Pancreas (tissue), 10 donors: ENCODE data around the gene PRND. TPM values are rescaled to one million over a fixed set of nuclear protein-coding genes. Genes with fewer than 3 reads are reported as not detected.
"Not testable (repeated sequence)": the region's sequence is repeated elsewhere in the genome, so short reads cannot be mapped to it uniquely, and the experiment has no call there.

Experiments used
- ATAC-seq, 4 donors: fragments of 200-7000 bp; cut with Tn5 transposase; one replicate each; pipeline versions ENCODE4 v1.8.0 to v1.9.1; 2020; ENCODE audit warnings: mild to moderate bottlenecking in 4 of 4, moderate library complexity in 4 of 4
- DNase-seq, 6 donors: peaks; one replicate each; pipeline ENCODE4 v3.0.0-alpha.2; 2020
- FAIRE-seq: peaks from 2 replicates; lab custom pipeline; 2012; peaks lifted over from hg19 to GRCh38; lab: Jason Lieb, UNC
- H3K27ac ChIP-seq, 4 donors: fragments of 200-600 bp; sonication (generic); 1 replicate in 3 of 4; 2 replicates in 1 of 4; pipeline versions ENCODE4 v1.5.0 to v1.8.0; 2020
- H3K27me3 ChIP-seq, 4 donors: fragments of 200-600 bp; one replicate each; pipeline ENCODE4 v1.8.0; 2021
- H3K36me3 ChIP-seq, 3 donors: fragments of 200-600 bp; sonication (generic) in 1 of 3; one replicate each; pipeline versions ENCODE4 v1.5.0 to v1.8.0; 2020 to 2021
- H3K4me1 ChIP-seq, 3 donors: fragments of 200-600 bp; one replicate each; pipeline ENCODE4 v1.8.0; 2021
- H3K4me3 ChIP-seq, 4 donors: fragments of 200-600 bp; sonication (generic) in 2 of 4; one replicate each; pipeline versions ENCODE4 v1.5.0 to v1.8.0; 2020 to 2021
- H3K9me3 ChIP-seq, 4 donors: fragments of 200-600 bp; one replicate each; pipeline ENCODE4 v1.8.0; 2021
- WGBS, 2 donors: extraction: QIAGEN DNeasy Blood & Tissue Kit; methylation state at CpG; one replicate each; pipeline ENCODE4 v1.1.7; 2013; 5-methylcytosine and 5-hydroxymethylcytosine counted together
- intact Hi-C, 3 donors: fragments of 100-400 bp; cut with DNase I; formaldehyde crosslinking; loops; one replicate each; pipeline versions ENCODE4 v1.11.1 to v1.14.2; 2022
- polyA plus RNA-seq, 2 donors: library from polyadenylated mRNA; stranded (reverse); fragments of 200-250 nt; gene quantifications; one replicate each; pipeline ENCODE4 v1.2.3, GENCODE V29; 2013
- total RNA-seq, 6 donors: library from RNA; stranded (reverse); fragmentation: NEBNext Ultra II Directional in 4 of 6; extraction: Animal tissue kit (Norgen Biotek cat#: 25700) in 4 of 6; gene quantifications; one replicate each; pipeline versions ENCODE4 v1.2.1 to v1.2.4, GENCODE V29; 2021 to 2023
- TF ChIP-seq, protein P1 (sequence below), 4 donors: fragments of 200-600 bp; sonication (generic) in 3 of 4; IDR thresholded peaks; one replicate each; pipeline versions ENCODE4 v1.5.0 to v1.8.0; 2021; ENCODE audit warnings: antibody characterized with exemption in 4 of 4
- donor health status: healthy with polysubstance abuse.
- donor health status: DM: no; HTN: no; CAD: no; lungs with moderate emphysema.
- donor health status: DM: no; HTN: no; CAD: no.
- donor health status: control.
- donor health status: control.
- donor health status: Bipolar disorder and iron deficiency.
- donor health status: DM: yes; HTN: yes; CAD: no.
- donor health status: DM: no; HTN: no; CAD: no.
- donor health status: DM: no; HTN: no; CAD: no.
- donor health status: DM: yes; HTN: yes; CAD: no.

PRND gene
- total and polyA plus RNA-seq, 8 donors = 0.24 TPM; not detected in 7

DNA sequence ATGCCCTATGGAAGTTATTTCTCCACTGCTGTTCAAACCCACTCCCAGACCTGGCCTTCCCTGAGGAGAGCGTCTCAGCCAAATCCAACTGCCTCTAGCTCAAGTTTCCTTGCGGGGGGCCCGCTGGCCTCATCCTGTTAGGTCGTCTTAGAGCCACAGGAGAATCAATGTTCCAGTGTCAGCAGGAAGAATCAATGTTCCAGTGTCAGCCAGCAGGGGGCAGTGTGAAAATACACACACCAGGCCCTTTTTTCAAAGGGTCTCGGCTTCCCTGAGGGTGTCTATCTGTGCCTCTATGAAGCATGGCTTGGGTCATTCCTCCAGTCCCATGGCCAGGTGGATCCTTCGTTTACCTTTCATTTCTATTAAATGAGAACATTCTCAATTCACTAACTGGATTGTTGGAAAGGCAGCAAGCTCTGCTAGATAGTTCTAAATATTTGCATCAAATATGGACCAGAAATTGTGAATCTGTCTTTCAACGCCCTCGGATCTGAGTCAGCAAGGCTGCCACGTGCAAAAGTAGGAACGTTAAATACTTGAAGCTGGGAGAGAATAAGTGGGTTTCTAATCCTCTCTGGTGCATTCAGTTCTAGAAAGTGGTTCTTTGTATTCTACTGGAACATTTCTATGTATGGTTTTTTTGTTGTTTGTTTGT lies 19.2 kb downstream of the PRND start:
- FAIRE-seq = no peak
- peak in 4 of 6 donors; percentile 30 to 78 (median 38) for DNase-seq
- no peaks in the 10 kb centered on the region for H3K36me3 ChIP-seq
- H3K4me1 ChIP-seq = no peaks in the 10 kb centered on the region
- intact Hi-C loops = no loop called here
- no peak overlapping the region for H3K27ac ChIP-seq
- no peaks in the 10 kb centered on the region for H3K9me3 ChIP-seq
- no peaks in the 10 kb centered on the region for H3K27me3 ChIP-seq
- ATAC-seq = peak in 2 of 4 donors; percentile 45 to 59
- 17 to 20% methylated on average over 10 of the region's 10 CpGs for WGBS, 2 donors
- no peak overlapping the region for H3K4me3 ChIP-seq
- TF ChIP-seq, protein P1, sequence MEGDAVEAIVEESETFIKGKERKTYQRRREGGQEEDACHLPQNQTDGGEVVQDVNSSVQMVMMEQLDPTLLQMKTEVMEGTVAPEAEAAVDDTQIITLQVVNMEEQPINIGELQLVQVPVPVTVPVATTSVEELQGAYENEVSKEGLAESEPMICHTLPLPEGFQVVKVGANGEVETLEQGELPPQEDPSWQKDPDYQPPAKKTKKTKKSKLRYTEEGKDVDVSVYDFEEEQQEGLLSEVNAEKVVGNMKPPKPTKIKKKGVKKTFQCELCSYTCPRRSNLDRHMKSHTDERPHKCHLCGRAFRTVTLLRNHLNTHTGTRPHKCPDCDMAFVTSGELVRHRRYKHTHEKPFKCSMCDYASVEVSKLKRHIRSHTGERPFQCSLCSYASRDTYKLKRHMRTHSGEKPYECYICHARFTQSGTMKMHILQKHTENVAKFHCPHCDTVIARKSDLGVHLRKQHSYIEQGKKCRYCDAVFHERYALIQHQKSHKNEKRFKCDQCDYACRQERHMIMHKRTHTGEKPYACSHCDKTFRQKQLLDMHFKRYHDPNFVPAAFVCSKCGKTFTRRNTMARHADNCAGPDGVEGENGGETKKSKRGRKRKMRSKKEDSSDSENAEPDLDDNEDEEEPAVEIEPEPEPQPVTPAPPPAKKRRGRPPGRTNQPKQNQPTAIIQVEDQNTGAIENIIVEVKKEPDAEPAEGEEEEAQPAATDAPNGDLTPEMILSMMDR (IDR thresholded peaks at IDR 0.05) = peak; percentile 56 to 75 (median 68)

DNA sequence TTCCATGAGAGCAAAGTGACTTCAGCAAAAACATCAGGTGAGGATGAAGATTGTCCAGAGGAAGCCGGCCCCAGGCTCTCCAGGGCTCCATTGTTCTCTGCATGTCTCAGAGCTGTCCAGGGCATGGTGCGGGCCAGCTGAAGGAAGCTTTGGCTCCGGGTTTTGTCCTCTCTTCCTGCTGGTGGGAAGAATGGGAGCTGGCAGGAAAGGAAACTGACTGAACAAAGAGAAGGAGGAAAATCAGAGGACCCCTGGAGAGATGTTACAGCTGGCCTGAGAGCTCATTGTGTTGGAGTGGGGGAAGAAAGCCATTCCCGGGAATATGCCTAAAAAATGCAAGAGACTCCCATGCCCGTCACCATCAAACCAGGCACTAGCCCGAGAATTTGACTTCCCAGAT lies 27.1 kb downstream of the PRND start:
- no peak for DNase-seq
- no peak for FAIRE-seq
- TF ChIP-seq, protein P1 (IDR thresholded peaks at IDR 0.05) = no peak
- Histone ChIP-seq H3K27ac (no peak overlapping the region), H3K27me3 (no peaks in the 10 kb centered on the region), H3K4me3 (no peak overlapping the region), H3K4me1 (no peaks in the 10 kb centered on the region), H3K36me3 (no peaks in the 10 kb centered on the region), H3K9me3 (no peaks in the 10 kb centered on the region)
- WGBS, 2 donors = 46 to 49% methylated on average over 6 of the region's 6 CpGs
- intact Hi-C loops = no loop called here
- no peak for ATAC-seq

DNA sequence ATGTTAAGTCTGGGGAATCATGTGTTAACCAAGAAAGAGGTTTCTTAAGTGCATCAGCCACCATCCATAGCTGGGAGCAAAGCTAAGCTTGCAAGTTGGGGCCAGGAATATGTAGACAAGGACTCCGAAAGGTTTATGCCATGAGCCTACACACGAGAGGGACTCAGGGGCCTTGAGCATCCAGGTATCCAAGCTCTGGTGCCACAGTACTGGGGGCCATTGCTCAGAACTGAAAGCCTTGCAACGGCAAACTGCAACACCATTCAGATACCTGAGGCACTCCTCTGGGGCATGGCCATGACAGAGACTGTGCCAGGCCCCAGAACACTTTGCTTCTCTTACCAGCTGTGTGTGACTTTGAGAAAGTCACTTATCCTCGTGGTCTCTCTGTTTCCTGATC lies 27.6 kb downstream of the PRND start:
- TF ChIP-seq, protein P1 (IDR thresholded peaks at IDR 0.05) = no peak
- Histone ChIP-seq H3K4me1 (no peaks in the 10 kb centered on the region), H3K36me3 (no peaks in the 10 kb centered on the region), H3K9me3 (no peaks in the 10 kb centered on the region), H3K4me3 (no peak overlapping the region), H3K27ac (no peak overlapping the region), H3K27me3 (no peaks in the 10 kb centered on the region)
- FAIRE-seq (no peak), DNase-seq (no peak), ATAC-seq (no peak)
- WGBS, 2 donors = 52 to 62% methylated on average over 4 of the region's 4 CpGs
- intact Hi-C loops = no loop called here

DNA sequence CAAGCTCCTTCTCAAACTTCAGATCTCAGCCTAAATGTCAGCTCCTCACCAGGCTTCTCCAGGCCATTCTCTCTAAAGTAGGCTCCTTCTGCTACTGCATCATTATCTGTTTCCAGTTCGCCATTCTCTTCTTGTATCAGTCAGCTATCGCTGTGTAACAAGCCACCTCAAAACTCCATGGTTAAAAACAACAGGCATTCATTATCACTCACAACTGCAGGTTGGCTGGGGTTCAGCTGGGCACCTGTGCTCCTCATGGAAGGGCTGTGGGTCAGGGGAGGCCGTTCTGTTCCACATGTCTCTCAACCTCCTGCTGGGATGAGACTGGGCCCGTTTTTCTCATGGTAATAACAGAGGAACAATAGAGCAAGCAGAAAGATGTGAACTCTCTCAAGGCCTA lies 28.7 kb downstream of the PRND start:
- DNase-seq = no peak
- no peaks in the 10 kb centered on the region for H3K36me3 ChIP-seq
- H3K27ac ChIP-seq = no peak overlapping the region
- 47 to 50% methylated on average over 4 of the region's 4 CpGs for WGBS, 2 donors
- TF ChIP-seq, protein P1 (IDR thresholded peaks at IDR 0.05) = no peak
- intact Hi-C loops = loop anchor here in 1 of 3 donors (5.0 kb wide), 1 partner anchor 347 kb away; no protein-coding TSS in a partner anchor
- no peaks in the 10 kb centered on the region for H3K9me3 ChIP-seq
- H3K4me3 ChIP-seq = no peak overlapping the region
- ATAC-seq = no peak
- FAIRE-seq = no peak
- no peaks in the 10 kb centered on the region for H3K27me3 ChIP-seq
- H3K4me1 ChIP-seq = no peaks in the 10 kb centered on the region

DNA sequence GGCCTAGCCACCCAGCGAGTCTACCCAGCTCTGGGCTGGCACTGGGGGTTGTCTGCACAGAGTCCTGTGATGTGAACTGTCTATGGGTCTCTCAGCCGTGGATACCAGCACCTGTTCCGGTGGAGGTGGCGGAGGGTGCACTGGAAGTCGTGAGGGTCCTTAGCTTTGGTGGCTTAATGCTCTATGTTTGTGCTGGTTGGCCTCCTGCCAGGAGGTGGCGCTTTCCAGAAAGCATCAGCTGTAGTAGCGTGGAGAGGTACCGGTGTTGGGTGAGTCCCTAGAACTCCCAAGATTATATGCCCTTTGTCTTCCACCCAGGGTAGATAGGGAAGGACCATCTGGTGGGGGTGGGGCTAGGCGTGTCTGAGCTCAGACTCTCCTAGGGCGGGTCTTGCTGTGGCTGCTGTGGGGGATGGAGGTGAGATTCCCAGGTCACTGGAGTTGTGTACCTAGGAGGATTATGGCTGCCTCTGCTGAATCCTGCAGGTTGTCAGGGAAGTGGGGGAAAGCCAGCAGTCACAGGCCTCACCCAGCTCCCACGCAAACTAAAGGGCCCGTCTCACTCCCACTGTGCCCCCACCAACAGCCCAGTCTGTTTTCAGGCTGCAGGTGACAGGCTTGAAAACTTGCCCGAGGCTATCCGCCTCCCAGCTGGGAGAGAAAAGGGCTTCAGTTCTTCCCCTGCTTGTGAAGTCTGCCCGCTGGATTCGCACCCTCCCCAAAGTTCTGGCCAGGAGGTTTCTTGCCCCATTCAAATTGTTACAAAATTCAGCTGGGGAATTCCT lies 37.6 kb downstream of the PRND start:
- intact Hi-C loops, H3K27ac ChIP-seq, FAIRE-seq, H3K36me3 ChIP-seq, H3K4me3 ChIP-seq, H3K4me1 ChIP-seq, H3K9me3 ChIP-seq, H3K27me3 ChIP-seq, ATAC-seq: not testable (repeated sequence)
- WGBS, 2 donors = 45 to 49% methylated on average over 16 of the region's 16 CpGs
- DNase-seq = peak in 3 of 6 donors; percentile 29 to 65 (median 55)
